NCI-H345 treated with DMSO at 0.1 percent for 48 hours (cell line): ENCODE data around the gene SUCLG2.
"Not testable (repeated sequence)": the region's sequence is repeated elsewhere in the genome, so short reads cannot be mapped to it uniquely, and the experiment has no call there.

ENCODE experiments used
- DNase-seq: peaks from one replicate; lab custom pipeline; 2025; ENCODE audit not compliant: unreplicated experiment; lab: John Stamatoyannopoulos, UW

Gene SUCLG2

DNA sequence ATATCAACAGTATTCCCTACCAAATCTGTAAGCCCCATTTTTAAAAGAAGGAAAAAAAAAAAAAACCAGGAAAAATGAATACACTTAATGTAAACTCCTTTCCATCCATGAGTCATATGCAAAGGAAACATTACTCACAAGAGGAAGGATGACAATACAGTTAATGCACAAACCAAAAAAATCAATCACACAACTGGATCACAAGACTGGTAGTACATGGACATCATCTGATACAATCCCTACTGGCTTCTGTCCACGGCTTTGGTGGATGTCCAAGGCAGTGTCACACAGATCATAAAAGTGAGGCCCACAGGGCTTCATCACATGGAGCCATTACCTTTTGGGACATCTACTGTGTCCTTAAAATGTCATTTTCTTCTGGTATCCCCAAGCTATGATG is 44.0 kb downstream of the SUCLG2 start:
- DNase-seq, result no peak

DNA sequence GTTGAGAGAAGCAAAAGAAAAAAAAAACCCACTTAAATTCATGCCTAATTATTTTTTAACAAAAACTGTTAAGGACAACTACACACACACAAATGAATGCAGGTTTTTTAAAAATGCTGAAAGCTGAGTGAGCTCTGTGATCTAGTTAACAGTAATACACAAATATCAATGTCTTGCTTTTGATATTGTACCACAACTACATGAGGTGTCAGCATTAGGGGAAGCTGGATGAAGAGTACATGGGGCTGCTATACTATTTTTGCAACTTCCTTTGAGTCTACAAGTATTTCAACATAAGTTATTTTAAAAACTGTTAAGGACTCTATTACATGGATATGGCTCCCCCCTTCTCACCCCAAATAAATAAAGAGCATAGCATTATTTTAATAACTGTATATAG is 44.7 kb downstream of the SUCLG2 start:
- DNase-seq, result no peak

DNA sequence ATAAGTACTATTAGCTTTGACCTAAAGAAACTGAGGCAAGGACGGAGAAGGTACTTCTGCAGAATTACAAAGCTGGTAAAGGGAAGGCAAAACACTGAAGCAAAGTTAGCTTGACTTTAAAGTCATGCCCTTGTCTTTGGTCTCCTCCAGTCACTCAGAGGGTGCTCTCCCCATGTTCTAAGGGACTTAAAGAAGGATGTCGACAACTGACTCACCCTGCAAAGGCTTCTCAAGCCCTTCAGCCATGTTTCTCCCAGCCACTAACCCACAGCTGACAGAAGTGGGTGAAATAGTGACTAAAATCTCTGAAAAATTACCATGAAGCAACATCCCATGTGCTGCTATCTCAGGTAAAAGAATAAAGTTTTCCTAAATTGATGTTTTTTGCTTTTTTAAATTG is 46.4 kb downstream of the SUCLG2 start:
- no peak for DNase-seq

DNA sequence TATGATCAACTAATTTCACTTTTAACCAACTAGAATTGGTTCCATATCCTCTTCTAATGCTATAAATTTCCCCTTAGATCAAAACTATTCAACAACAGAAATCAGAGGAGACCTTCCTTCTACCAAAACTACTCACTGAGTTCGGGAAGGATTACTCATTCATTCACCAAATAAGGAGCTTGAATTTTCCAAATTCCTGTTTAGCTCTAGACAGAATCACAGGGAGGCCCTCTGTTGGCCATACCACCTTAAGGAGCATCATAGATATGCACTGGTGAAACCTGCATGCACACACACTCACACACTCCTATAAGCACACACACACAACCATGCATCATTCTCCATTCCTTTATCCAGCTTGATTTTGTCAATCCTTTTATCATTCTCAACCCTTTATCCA is 49.0 kb downstream of the SUCLG2 start:
- DNase-seq, result no peak

DNA sequence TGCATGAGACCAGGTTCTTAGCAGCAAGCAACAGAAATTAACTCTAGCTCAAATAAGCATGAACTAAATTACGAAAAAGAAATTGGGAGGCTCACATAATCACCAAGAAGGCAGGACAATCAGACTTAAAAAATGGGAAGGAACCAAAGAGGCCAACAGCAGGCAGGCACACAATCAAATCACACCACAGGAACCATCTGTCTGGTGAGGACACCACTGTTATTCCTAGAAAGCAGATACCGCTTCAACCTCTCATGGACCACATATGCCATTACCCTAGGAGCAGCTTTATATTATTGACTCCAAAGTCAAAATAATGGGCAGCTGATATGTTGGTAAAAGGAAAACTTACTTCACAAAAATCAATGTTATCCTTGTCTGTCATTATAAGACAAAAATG is 51.6 kb downstream of the SUCLG2 start:
- DNase-seq, result no peak

DNA sequence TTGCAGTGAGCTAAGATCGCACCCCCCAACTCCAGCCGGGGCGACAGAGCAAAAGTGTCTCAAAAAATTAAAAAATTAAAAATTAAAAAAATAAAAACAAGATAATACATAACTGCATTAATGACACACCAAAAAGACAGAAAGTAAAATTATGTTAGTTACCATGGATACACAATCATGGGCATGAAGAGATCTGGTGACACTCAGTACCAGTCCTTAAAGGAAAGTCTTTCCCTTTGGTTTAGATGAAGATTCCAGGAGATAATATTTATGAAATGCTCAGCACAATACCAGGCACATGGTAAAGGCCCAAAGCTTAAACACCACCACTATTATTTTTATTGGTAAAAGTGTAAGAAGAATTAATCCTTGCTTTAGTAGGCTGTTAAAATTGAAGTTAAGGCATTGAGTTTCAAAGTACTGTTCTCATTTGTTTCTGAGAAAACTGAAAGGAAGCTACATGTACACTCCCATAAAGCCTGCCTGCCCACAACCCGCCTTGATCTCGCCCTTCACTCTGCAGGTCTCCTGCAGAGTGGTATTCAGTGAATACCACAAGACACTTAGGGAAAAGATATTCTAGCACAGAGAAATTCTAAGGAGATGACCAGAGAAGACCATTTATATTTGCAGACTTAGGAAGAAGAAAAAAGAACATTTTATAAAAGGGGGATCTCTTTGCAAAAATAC is 52.3 kb downstream of the SUCLG2 start:
- no peak for DNase-seq

DNA sequence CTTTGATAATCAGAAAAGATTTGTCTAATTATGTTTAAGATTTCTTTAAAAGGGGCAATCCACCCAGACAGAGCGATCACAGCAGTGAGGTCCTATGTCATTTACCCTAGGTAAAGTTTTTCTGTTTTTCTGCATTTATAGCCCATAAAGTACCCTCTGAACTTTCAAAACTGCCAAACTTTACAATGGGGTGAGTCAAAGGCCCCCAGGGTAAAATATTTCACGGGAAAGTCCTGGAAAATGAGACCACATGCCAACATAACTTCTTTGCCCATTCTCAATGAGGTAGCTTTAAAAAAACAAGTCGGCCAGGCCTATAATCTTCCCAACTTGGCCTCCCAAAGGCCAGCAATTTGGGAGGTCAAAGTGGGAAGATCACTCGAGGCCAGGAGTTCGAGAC is 53.0 kb downstream of the SUCLG2 start:
- no peak for DNase-seq

DNA sequence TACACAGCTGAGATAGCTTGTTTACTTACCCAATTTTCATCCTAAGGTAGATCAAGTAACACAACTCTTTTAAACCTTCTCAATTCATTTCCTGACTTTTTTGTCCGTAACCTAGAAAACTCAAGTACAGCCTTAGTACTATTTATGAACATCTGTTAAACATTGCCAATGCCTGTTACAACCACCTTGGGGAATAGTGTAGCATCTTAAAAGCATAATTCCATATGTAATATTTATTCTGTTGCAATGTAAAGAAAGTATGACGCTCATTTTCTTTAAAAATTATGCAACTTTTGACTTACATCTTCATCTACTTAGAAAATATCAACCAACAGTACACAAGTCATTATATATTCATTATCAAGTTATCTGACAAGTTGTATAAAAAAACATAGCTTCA is 54.6 kb downstream of the SUCLG2 start:
- no peak for DNase-seq

DNA sequence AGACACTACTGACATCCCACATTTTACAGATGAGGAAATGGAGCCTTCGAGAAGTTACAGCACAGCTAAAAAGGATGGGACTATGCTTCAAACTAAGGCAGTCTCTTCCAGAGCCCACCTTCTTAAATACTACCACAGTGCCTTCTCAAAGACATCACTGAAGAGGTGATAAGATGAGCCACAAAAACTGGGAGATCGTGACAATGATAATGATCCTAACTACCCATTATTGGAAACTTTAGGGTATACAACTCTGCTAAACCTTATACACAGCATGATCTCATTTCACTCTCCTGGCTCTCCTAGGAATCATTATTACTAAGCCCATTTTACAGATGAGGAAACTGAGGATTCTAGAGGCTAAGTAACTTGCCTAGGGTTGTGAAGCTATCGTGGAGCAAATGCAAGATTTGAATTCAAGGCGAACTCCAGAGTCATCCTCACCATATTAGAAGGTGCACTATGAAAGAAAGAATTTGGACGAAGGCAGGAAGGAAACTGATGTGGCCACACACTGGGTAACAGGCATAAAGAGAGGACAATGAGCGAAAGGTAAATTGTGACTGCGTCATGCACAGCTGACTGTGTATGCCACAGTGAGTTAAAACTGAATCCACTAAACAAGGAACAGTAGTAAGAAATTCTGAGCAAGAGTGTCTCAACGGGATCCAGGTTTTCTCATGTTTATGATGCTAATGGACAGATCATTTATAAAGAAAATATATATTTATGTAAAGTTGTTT is 55.4 kb downstream of the SUCLG2 start:
- no peak for DNase-seq

DNA sequence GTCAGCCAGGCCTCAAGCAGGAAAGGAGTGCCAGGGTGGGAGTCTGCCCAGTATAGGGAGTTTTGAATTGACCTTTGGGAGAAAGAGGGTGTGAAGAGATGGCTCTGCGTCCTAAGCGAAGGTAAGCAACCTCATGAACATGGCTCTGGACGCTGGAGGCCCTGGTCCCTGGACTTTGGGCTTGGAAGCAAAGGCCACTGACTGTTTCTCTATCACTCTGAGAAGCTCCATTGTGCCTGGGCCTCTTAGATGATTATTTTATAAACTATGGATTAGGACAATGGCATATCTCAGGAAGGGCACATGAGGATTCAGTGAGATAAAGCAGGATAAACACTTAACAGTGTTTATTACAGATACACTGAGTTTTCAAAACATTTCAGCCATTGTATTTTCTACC is 59.0 kb downstream of the SUCLG2 start:
- no peak for DNase-seq

DNA sequence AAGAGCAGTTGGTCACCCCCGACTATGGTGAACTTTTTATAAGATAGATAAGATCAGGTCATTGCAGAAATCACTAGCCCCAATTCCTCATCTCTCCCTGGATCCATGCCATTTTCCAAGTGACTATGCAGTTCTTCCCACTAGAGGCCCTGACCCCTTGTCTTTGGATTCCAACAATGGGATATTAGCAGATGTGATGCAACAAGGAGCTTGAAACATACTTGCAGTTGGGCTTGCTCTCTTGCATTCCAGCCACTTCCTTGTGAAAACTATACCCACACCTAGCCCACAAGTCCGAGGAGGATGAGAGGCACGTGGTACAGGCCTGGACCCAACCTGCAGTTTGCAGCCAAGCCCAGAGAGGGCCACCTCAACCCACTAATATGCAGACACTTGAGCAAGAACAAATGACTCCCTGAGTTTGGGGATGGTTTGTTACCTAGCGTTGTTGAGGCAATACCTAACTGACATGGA is 60.6 kb downstream of the SUCLG2 start:
- no peak for DNase-seq

DNA sequence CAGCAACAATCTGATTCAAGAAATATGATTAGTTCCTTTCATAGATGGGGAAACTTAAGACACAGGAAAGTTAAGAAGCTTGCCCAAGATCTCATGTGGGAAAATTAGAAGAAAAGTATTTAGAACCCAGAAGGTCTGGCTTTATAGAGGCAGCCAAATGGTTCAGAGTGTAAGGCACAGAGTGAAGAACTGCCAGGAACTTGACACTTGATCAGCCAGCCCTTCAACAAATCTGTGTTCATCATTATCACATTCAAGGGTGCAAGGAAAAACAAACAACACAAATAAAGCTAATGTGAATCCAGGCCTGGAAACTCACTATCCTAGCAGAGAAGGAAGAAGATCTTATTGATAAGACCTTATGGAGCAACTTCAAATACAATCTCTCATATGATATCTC is 62.4 kb downstream of the SUCLG2 start:
- DNase-seq, result no peak

DNA sequence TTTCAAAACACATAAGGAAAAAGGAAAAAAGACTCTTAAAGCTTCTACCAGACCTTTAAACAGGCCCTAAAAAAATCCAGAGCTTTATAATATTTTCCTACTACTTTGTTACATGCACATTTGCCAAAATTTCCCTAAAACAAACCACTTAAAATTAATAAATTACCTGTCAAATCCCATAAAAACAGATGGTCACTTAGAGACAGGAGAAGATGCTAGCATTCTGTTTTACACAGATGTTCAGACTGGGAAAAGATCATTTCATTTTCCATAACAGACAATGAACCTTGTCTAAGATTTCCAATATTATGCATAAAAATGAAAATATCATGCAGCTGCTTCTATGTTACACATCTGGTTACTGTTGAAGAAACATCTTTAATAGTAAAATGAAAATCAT is 66.6 kb downstream of the SUCLG2 start:
- no peak for DNase-seq

DNA sequence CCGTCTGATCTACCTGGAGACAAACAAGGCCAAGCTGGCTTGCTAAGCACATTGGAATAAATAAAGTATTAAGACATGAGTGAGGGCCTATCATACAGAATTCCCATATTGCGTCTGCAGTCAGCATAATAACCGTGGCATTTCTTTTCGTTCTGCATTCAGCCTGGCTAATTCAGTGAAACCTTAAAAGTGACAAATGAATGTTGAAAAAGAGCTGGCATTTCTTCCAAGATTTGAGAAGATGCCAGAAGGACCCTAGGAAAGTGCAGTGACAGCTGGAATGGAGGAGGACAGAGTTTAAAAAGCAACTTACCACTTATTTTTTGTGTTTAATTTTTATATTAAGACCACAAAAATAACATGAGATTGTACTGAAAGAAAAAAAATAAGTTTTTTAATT is 67.1 kb downstream of the SUCLG2 start:
- DNase-seq, result no peak

DNA sequence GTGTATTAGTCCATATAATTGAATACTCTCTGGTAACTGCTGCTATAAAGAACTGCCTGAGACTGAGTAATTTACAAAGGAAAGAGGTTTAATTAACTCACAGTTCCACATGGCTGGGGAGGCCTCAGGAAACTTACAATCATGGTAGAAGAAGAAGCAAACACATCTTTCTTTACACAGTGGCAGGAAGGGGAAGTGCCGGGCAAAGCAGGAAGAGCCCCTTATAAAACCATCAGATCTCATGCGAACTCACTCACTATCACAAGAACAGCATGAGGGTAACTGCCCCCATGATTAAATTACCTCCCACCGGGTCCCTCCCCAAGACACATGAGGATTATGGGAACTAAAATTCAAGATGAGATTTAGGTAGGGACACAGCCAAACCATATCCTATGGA is 69.8 kb downstream of the SUCLG2 start:
- DNase-seq, result not testable (repeated sequence)

DNA sequence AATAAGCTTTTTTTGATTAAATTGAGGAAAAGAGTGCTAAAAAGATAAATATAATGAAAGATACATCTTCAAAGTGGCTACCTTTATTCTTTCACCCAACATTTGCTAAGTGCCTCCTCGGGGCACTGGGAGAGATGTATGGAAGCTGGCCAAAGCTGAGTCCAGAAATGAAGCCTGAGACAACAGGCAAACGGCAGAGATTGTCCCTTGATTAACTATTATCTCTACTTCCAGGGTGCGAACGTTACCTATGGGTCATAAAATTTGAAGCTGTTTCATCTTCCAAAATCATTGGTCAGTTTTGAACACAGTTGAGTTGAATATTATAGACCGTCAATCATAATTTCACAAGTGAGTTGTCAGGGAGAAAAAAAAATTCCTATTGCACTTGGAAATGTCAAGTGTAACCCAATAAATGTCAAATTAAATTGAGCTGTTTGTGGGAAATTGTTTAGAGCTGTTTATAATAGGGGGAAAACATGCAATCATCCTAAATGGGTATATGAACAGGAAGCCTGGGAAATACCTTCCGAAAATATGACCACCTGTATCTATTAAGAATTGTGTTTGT is 73.9 kb downstream of the SUCLG2 start:
- DNase-seq, result no peak

DNA sequence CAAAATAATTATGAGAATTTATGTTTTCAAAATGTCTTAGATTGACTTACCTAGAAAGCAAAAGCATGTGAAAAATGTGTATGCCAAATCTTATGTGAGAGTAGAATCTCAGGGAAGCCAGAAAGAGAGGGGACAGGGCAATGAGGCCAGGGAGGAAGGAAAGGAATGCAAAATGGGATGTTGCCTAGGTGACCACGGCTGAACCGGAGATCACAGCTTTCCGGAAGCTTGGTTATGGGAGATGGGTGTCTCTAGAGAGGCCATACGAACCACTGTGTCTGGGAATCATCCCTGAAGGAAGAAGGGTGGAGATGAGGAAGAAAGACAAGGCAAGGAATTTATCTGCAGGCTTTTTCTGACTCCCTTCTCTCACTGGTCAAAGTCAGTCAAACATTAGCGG is 76.0 kb downstream of the SUCLG2 start:
- DNase-seq, result no peak

DNA sequence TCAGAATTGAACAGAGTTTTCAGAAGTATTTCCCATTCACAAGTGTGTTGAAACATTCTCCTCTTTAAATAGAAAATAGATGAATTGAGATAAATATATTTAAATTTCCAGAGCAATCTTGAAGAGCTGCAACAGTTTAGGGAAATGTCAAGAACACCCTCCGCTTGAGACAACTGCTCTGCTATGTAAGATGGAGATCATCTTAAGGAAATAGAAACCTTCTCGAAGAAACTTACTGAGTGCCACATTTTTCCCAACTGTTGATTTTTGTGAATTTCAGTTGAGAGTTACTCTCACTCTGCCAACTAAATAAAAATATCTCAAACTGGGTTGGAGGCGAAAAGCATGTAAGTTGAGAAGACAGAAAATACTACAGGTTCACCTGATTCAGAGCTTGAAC is 78.0 kb downstream of the SUCLG2 start:
- no peak for DNase-seq

DNA sequence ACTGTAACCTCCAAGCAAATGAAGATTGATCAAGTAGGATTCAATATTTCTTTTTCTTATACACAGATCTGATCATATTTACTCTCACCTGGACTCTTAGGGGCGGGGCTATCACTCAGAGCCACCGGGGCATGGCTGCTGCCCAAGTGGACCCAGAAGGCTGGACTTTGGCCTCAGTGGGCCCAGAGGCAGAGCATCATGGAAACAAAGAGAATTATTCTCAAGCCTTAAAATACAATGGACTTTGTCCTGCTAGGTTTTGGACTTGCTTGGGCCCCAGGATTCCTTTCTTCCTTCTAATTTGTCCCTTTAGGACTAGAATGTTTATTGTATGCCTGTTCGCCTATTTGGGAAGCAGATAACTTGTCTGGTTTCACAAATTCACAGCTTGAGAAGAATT is 85.1 kb downstream of the SUCLG2 start:
- no peak for DNase-seq

DNA sequence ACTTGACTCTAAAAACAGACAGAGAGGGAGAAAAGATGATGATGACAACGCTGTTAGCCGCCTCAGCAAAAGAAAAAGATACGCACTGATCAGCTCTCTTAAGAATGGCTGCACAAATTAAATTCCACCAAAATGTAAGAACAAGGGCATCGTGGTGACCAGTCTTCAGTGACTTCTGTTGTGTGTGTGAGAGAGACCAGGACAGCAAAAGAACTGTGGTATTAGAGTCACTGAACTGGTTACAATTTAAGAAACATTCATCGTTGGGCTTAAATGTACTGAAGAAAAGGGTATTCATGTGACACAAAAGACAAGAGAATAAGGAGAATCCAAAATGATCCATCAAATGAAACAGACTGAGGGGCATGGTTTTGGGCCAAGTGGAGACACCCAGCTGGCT is 86.5 kb downstream of the SUCLG2 start:
- no peak for DNase-seq

DNA sequence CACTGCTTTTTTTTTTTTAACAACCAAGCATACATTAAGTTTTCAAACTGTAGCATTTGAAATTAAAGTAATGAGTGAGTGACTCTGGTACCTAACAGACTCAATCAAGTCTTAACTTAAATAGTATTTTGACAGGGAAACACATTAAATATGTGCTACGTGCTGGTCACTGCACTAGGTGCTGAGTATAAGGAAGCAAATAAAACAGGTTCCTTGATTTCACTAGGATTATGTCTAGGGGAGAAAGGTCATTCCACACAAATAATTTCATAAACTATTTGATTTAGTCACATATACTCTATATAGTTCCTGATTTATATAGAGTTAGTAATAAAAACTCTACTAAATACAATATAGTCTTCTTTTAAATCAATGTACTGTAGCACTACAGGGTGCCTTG is 89.4 kb downstream of the SUCLG2 start:
- DNase-seq, result no peak

DNA sequence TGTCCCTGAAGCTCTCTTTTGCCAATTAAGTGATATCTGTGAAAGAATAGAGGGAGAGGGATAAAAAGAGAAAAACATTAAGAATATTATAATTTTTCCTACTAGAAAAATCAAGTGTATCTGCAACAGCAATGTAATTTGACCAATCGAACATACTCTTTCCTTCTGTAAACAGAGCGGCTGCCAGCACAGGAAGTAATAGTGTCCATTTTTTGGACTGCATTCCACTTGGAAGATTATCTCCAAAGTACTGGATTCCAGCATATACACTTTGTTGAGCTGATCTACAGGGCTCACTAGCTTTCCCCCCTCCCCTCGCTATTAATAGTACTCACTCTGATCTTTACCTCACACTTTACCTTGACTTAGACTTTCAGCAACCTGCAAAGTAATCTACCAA is 90.4 kb downstream of the SUCLG2 start:
- no peak for DNase-seq
